SK-N-SH treated with all-trans-retinoic acid at 6 μM for 48 hours (cell line): ENCODE results near the gene UBASH3B.

Experiments used
- ATAC-seq: fragments of 200-7000 bp; cut with Tn5 transposase; 3 replicates; pipeline ENCODE4 v1.9.1; 2020; ENCODE audit warnings: mild to moderate bottlenecking, moderate library complexity
- ARNTL ChIP-seq: fragments of 450-650 bp; formaldehyde crosslinking; IDR thresholded peaks from 2 replicates; pipeline ENCODE4 v1.5.0; 2020; ENCODE audit warnings: low read depth, mild to moderate bottlenecking, moderate library complexity, borderline replicate concordance
- BACH2 ChIP-seq: fragments of 250-450 bp; sonication (Bioruptor Pico); IDR thresholded peaks from 2 replicates; pipeline ENCODE4 v1.9.0; 2021; ENCODE audit warnings: mild to moderate bottlenecking, borderline replicate concordance
- CREB5 ChIP-seq: fragments of 250-450 bp; sonication (Bioruptor Pico); IDR thresholded peaks from 2 replicates; pipeline ENCODE4 v1.5.1; 2020; ENCODE audit warnings: low read depth, mild to moderate bottlenecking, moderate library complexity
- ESRRG ChIP-seq: fragments of 250-450 bp; sonication (Bioruptor Pico); IDR thresholded peaks from 2 replicates; pipeline ENCODE4 v1.6.1; 2021; ENCODE audit warnings: mild to moderate bottlenecking
- GLIS3 ChIP-seq: fragments of 250-450 bp; sonication (Bioruptor Pico); IDR thresholded peaks from 2 replicates; pipeline ENCODE4 v1.5.0; 2020; ENCODE audit warnings: mild to moderate bottlenecking, moderate library complexity
- ISL1 ChIP-seq: fragments of 250-450 bp; sonication (Bioruptor Pico); IDR thresholded peaks from 2 replicates; pipeline ENCODE4 v2.1.2; 2022; ENCODE audit warnings: mild to moderate bottlenecking, moderate library complexity
- OSR1 ChIP-seq: fragments of 250-450 bp; sonication (Bioruptor Pico); IDR thresholded peaks from 2 replicates; pipeline ENCODE4 v1.8.0; 2022; ENCODE audit warnings: moderate library complexity, mild to moderate bottlenecking, inconsistent platforms
- PATZ1 ChIP-seq: fragments of 250-450 bp; sonication (Bioruptor Pico); IDR thresholded peaks from 2 replicates; pipeline ENCODE4 v1.8.0; 2020; ENCODE audit warnings: mild to moderate bottlenecking, moderate library complexity, borderline replicate concordance
- POU6F1 ChIP-seq: fragments of 250-450 bp; sonication (Bioruptor Pico); IDR thresholded peaks from 2 replicates; pipeline ENCODE4 v1.8.0; 2021; ENCODE audit warnings: low read depth, mild to moderate bottlenecking, moderate library complexity, borderline replicate concordance
- PPARA ChIP-seq: fragments of 250-450 bp; sonication (Bioruptor Pico); IDR thresholded peaks from 2 replicates; pipeline ENCODE4 v1.5.0; 2020; ENCODE audit warnings: mild to moderate bottlenecking, borderline replicate concordance
- SNAI2 ChIP-seq: fragments of 250-450 bp; sonication (Bioruptor Pico); IDR thresholded peaks from 2 replicates; pipeline ENCODE4 v1.5.0; 2020; ENCODE audit warnings: mild to moderate bottlenecking, moderate library complexity
- TOX ChIP-seq: fragments of 250-450 bp; sonication (Bioruptor Pico); IDR thresholded peaks from 2 replicates; pipeline ENCODE4 v1.8.0; 2021; ENCODE audit warnings: mild to moderate bottlenecking, moderate library complexity, borderline replicate concordance
- TSHZ2 ChIP-seq: fragments of 250-450 bp; sonication (Bioruptor Pico); IDR thresholded peaks from 2 replicates; pipeline ENCODE4 v1.5.0; 2020; ENCODE audit warnings: mild to moderate bottlenecking, moderate library complexity
- ZC3H10 ChIP-seq: fragments of 250-450 bp; sonication (Bioruptor Pico); IDR thresholded peaks from 2 replicates; pipeline ENCODE4 v1.5.1; 2021; ENCODE audit warnings: mild to moderate bottlenecking, moderate library complexity
- ZFP3 ChIP-seq: fragments of 250-450 bp; sonication (Bioruptor Pico); IDR thresholded peaks from 2 replicates; pipeline ENCODE4 v1.5.0; 2020; ENCODE audit warnings: mild to moderate bottlenecking, moderate library complexity
- ZFP30 ChIP-seq: fragments of 450-650 bp; formaldehyde crosslinking; IDR thresholded peaks from 2 replicates; pipeline ENCODE4 v1.5.0; 2022; ENCODE audit warnings: mild to moderate bottlenecking, moderate library complexity

UBASH3B gene

GRCh38 chr11:122711831-122712381, 56.4 kb downstream of the UBASH3B start (continued):
- TF ChIP-seq PPARA, result no peak
- TF ChIP-seq ARNTL, result no peak
- no peak for TF ChIP-seq POU6F1 (CRISPR knock-in tag)
- TF ChIP-seq ZFP30 (CRISPR knock-in tag), result no peak
- no peak for TF ChIP-seq ESRRG (CRISPR knock-in tag)

- ATAC-seq, result no peak
Observed at GRCh38 chr11:122714004-122714403, 58.5 kb downstream of the UBASH3B start.

GRCh38 chr11:122714484-122714883, 59.0 kb downstream of the UBASH3B start:
- no peak for ATAC-seq

More at GRCh38 chr11:122714004-122714403, 58.5 kb downstream of the UBASH3B start:
- TF ChIP-seq TOX (CRISPR knock-in tag) (no peak), GLIS3 (CRISPR knock-in tag) (no peak)

GRCh38 chr11:122715548-122716440, 60.3 kb downstream of the UBASH3B start:
- TF ChIP-seq TSHZ2 (CRISPR knock-in tag), result no peak
- TF ChIP-seq CREB5, result no peak
- no peak for TF ChIP-seq ESRRG (CRISPR knock-in tag)
- no peak for TF ChIP-seq OSR1
- TF ChIP-seq PATZ1 (CRISPR knock-in tag), result no peak
- no peak for ATAC-seq

More at GRCh38 chr11:122714484-122714883, 59.0 kb downstream of the UBASH3B start:
- TF ChIP-seq ISL1 (no peak), ZFP30 (CRISPR knock-in tag) (no peak), SNAI2 (no peak), BACH2 (CRISPR knock-in tag) (no peak)

- TF ChIP-seq ZC3H10 (CRISPR knock-in tag) (no peak), SNAI2 (no peak), ZFP30 (CRISPR knock-in tag) (no peak), PPARA (no peak), ZFP3 (CRISPR knock-in tag) (no peak), GLIS3 (CRISPR knock-in tag) (no peak)
- TF ChIP-seq, all 23 proteins: peak for 0
- no peak for ATAC-seq
Observed at GRCh38 chr11:122717264-122717867, 61.8 kb downstream of the UBASH3B start.
